Esophagus muscularis mucosa (tissue), 4 donors: ENCODE data around the gene PPIAL4G. TPM values are rescaled to one million over a fixed set of nuclear protein-coding genes. Genes with fewer than 3 reads are reported as not detected.
A peak's percentile ranks its signal among the peaks of the same experiment; 100 is the strongest.
"Not testable (repeated sequence)": the region's sequence is repeated elsewhere in the genome, so short reads cannot be mapped to it uniquely, and the experiment has no call there.

Experiments
- DNase-seq: peaks from one replicate; pipeline ENCODE4 v3.0.0-alpha.2; 2017; ENCODE audit errors: extremely low spot score
- H3K27ac ChIP-seq, 4 donors: fragments of 200-600 bp; sonication (generic); replicated peaks in 1 of 4; 1 replicate in 3 of 4; 2 replicates in 1 of 4; pipeline ENCODE4 v1.5.1; 2016 to 2019; ENCODE audit warnings: mild to moderate bottlenecking in 1 of 4
- H3K27me3 ChIP-seq, 4 donors: fragments of 200-600 bp; sonication (generic); one replicate each; pipeline versions ENCODE4 v1.5.1 to v1.6.0; 2016 to 2019
- H3K36me3 ChIP-seq, 4 donors: fragments of 200-600 bp; sonication (generic); one replicate each; pipeline ENCODE4 v1.5.1; 2016 to 2019
- H3K4me1 ChIP-seq, 4 donors: fragments of 200-600 bp; sonication (generic); one replicate each; pipeline ENCODE4 v1.5.1; 2016 to 2019
- H3K4me3 ChIP-seq, 4 donors: fragments of 200-600 bp; sonication (generic); 1 replicate in 2 of 4; 2 replicates in 2 of 4; pipeline ENCODE4 v1.5.1; 2016 to 2019; ENCODE audit warnings: mild to moderate bottlenecking in 4 of 4, moderate library complexity in 1 of 4
- H3K9me3 ChIP-seq, 4 donors: fragments of 200-600 bp; sonication (generic); 1 replicate in 3 of 4; 2 replicates in 1 of 4; pipeline ENCODE4 v1.5.1; 2016 to 2019
- EP300 ChIP-seq: sonication (generic); formaldehyde crosslinking; IDR thresholded peaks from one replicate; pipeline ENCODE4 v1.6.1; 2017; ENCODE audit warnings: antibody characterized with exemption
- POLR2A ChIP-seq: fragments of 450-650 bp; IDR thresholded peaks from one replicate; pipeline ENCODE4 v1.6.1; 2017; ENCODE audit warnings: antibody characterized with exemption, moderate library complexity, mild to moderate bottlenecking, low read depth
- POLR2AphosphoS5 ChIP-seq, 2 donors: sonication (generic); formaldehyde crosslinking; IDR thresholded peaks; one replicate each; pipeline ENCODE4 v1.6.1; 2017; ENCODE audit warnings: antibody characterized with exemption in 2 of 2
- WGBS: methylation state at CpG from one replicate; pipeline ENCODE4 v1.1.5; 2018; 5-methylcytosine and 5-hydroxymethylcytosine counted together
- intact Hi-C: fragments of 100-400 bp; cut with DNase I; formaldehyde crosslinking; loops from one replicate; pipeline ENCODE4 v1.15.1; 2023
- total RNA-seq, 4 donors: library from RNA; depleted of rRNA; stranded (reverse); fragments of >200 nt; gene quantifications; one replicate each; pipeline versions ENCODE4 v1.1.0 to v1.2.1, GENCODE V29; 2016
- TF ChIP-seq, protein P1 (sequence below), 3 experiments: fragments of 200-600 bp in 2 of 3; fragments of 450-650 bp in 1 of 3; sonication (generic) in 2 of 3; IDR thresholded peaks; one replicate each; pipeline ENCODE4 v1.5.1; 2017 to 2019; ENCODE audit warnings: antibody characterized with exemption in 3 of 3, mild to moderate bottlenecking in 2 of 3, moderate library complexity in 1 of 3

Gene PPIAL4G
- total RNA-seq, 4 donors from 2014 or later, result not detected

DNA sequence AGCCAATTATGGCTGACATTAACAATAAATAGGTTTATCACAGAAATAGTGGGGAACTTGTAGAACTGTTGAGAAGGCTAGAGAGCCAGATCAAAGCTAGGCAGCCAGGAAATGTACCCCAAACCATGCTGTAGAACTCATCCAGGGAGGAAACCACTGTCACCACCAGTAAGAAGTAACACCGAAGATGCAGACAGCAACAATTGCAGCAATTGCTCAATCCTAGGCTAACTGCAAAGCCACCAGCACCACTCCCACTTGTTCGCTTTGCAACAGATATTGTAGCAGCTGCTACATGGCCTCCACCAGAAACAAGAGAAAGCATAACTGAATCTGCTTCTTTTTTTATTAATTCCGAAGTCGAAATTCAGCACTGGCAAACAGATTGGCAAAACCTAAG lies 2.0 kb downstream of the PPIAL4G start:
- H3K27me3 ChIP-seq, H3K27ac ChIP-seq, H3K9me3 ChIP-seq, H3K4me3 ChIP-seq, H3K4me1 ChIP-seq, intact Hi-C loops, DNase-seq, H3K36me3 ChIP-seq: not testable (repeated sequence)
- WGBS, result no CpG with 5 or more reads among the region's 4 CpGs

DNA sequence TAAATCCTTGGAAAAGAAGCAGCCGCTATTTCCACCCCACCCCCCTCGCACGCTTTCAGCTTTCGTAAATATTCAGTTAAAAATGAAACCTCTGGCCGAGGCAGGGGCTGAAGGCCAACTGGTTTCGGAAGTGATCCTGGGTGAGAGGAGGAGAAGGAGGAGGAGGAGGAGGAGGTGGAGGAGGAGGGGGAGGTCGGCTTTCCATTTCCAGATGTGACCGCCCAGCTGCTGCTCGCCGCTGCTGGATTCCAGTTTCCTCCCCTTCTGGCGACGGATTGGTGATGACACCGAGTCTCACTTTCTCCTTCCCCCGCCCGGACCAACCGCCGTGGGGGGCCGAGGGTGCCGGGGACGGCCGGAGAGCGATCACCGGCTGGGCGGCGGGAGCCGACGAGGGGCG lies 23.4 kb downstream of the PPIAL4G start:
- H3K9me3 ChIP-seq, intact Hi-C loops, H3K36me3 ChIP-seq, H3K4me1 ChIP-seq, DNase-seq, H3K27me3 ChIP-seq: not testable (repeated sequence)
- peak overlapping the region; percentile 66 to 83 (median 67) for H3K4me3 ChIP-seq
- TF ChIP-seq POLR2AphosphoS5 (IDR thresholded peaks at IDR 0.05), result peak in 1 of 2 donors; percentile 29
- H3K27ac ChIP-seq, result peak overlapping the region; percentile 82 to 88 (median 86)
- 0% methylated on average over 8 of the region's 28 CpGs for WGBS

DNA sequence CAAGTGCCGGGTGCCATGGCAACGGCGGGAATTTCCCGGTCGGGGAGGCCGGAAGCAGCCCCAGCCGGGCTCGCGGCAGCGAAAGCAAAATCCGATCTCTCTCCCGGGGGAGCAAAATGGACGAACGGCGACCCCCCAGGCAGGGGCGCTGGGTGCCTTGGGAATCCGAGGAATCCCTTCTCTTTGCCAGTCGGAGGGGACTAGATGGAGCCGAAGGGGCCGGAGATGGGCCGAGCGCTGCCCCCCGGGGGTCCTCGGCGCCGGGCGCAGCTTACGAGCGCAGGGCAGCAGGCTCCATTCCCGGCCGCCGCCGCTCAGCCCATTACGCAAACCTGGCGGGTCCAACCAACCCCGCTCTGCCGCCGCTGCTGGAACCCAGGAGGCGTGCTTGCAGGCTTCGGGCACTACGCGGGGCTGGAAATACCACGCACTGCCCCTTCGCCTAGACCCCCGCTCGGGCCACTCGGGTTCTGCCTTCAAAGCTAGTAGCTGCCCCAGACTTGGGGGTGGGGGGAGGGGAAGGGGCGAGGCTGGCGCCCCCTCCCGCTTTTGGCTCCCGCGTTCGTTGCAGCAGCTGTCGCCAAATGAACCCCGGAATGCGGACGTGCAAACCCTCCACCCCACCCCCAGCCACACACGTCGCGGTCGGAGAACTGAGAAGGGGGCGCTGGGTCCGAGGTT lies 24.1 kb downstream of the PPIAL4G start:
- DNase-seq, H3K4me1 ChIP-seq, H3K27me3 ChIP-seq, H3K36me3 ChIP-seq, H3K9me3 ChIP-seq, intact Hi-C loops: not testable (repeated sequence)
- WGBS, result no CpG with 5 or more reads among the region's 63 CpGs
- Histone ChIP-seq H3K27ac (peak overlapping the region; percentile 82 to 88 (median 86)), H3K4me3 (peak overlapping the region; percentile 66 to 83 (median 67))
- peak in 1 of 2 donors; percentile 53 for TF ChIP-seq POLR2AphosphoS5 (IDR thresholded peaks at IDR 0.05)

DNA sequence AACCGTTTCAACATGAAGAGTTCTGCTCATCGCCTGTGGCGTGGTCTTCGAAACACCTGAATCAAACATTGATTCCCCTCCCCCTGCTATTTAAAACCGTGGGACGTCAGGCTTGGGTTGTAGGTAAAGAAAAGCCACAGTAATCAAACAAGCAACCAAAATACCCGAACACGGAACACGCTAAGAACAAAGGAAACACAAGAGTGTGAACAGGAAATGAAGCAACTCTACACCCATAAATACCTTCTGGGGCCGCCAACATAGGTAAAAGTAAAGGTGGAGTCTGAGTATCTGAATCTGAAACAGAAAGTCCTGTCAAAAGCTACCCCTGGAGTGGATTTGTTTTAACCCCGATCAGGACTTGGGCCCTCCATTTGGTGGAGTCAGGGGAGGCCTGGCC lies 24.7 kb downstream of the PPIAL4G start:
- 2% methylated on average over 9 of the region's 11 CpGs for WGBS
- H3K4me1 ChIP-seq, H3K9me3 ChIP-seq, H3K36me3 ChIP-seq, H3K27me3 ChIP-seq, DNase-seq, intact Hi-C loops: not testable (repeated sequence)
- Histone ChIP-seq H3K4me3 (peak overlapping the region; percentile 66 to 83 (median 67)), H3K27ac (peak overlapping the region; percentile 82 to 88 (median 86))

DNA sequence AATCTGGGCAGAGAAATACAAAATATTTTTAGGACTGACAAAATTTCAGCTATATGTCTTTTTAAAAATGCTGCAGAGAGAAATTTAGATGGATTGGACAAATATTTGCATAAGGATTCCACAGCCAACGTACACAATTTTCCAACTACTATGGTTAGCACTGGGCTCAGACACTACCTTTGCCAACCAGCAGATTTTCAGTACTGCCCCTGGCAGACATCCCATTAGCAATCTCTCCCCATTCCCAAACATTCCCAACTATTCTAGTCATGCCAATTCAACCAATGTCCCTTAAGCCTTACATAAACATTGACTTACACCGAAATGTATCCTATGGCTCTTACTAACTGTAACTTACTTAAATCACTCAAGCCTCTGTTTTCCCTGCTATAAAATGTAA lies 30.3 kb downstream of the PPIAL4G start:
- H3K27ac ChIP-seq, H3K27me3 ChIP-seq, H3K9me3 ChIP-seq, H3K4me1 ChIP-seq, intact Hi-C loops, H3K36me3 ChIP-seq, DNase-seq, H3K4me3 ChIP-seq: not testable (repeated sequence)
- 50% methylated on average over 1 of the region's 2 CpGs for WGBS

DNA sequence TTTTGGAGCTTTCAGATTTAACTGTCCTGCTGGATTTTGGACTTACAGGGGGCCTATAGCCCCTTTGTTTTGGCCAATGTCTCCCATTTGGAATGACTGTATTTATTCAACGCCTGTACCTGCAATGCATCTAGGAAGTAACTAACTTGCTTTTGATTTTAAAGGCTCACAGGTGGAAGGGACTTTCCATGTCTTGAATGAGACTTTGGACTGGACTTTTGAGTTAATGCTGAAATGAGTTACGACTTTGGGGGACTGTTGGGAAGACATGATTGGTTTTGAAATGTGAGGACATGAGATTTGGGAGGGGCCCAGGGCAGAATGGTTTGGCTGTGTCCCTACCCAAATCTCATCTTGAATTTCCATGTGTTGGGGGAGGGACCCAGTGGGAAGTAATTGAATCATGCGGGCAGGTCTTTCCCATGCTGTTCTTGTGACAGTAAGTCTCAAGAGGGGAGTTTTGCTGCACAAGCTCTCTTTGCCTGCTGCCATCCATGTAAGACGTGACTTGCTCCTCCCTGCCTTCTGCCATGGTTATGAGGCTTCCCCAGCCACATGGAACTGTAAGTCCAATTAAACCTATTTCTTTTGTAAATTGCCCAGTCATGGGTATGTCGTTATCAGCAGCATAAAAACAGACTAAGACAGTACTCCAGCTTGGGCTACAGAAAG lies 43.3 kb downstream of the PPIAL4G start:
- H3K9me3 ChIP-seq, H3K4me1 ChIP-seq, H3K27me3 ChIP-seq, H3K36me3 ChIP-seq, H3K4me3 ChIP-seq, H3K27ac ChIP-seq, intact Hi-C loops, DNase-seq: not testable (repeated sequence)
- 99% methylated on average over 5 of the region's 5 CpGs for WGBS

DNA sequence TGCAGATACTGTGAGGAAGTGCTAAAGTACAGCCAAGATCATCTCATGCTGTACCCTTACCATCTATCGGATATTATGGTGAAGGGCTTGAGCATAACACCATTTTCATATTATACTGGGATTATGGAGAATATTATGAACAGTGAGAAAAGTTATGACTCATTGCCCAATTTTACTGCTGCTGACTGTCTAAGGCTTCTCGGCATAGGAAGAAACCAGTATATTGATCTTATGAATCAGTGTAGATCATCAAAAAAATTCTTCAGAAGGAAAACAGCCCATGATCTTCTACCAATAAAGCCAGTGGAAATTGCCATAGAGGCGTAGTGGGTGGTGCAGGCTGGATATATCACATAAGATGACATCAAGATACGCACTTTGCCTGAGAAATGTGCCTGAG lies 47.7 kb downstream of the PPIAL4G start:
- intact Hi-C loops, result no loop called here
- no peaks in the 10 kb centered on the region for H3K9me3 ChIP-seq
- 94% methylated on average over 4 of the region's 4 CpGs for WGBS
- no peak for DNase-seq
- no peak overlapping the region for H3K27ac ChIP-seq
- no peaks in the 10 kb centered on the region for H3K27me3 ChIP-seq
- no peak overlapping the region for H3K4me3 ChIP-seq
- H3K36me3 ChIP-seq, result peaks cover 0 to 26% (median 2%) of the 10 kb centered on the region in 4 donors
- TF ChIP-seq, protein P1, sequence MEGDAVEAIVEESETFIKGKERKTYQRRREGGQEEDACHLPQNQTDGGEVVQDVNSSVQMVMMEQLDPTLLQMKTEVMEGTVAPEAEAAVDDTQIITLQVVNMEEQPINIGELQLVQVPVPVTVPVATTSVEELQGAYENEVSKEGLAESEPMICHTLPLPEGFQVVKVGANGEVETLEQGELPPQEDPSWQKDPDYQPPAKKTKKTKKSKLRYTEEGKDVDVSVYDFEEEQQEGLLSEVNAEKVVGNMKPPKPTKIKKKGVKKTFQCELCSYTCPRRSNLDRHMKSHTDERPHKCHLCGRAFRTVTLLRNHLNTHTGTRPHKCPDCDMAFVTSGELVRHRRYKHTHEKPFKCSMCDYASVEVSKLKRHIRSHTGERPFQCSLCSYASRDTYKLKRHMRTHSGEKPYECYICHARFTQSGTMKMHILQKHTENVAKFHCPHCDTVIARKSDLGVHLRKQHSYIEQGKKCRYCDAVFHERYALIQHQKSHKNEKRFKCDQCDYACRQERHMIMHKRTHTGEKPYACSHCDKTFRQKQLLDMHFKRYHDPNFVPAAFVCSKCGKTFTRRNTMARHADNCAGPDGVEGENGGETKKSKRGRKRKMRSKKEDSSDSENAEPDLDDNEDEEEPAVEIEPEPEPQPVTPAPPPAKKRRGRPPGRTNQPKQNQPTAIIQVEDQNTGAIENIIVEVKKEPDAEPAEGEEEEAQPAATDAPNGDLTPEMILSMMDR (IDR thresholded peaks at IDR 0.05), result no peak
- TF ChIP-seq EP300 (no peak), POLR2A (no peak), POLR2AphosphoS5 (IDR thresholded peaks at IDR 0.05) (no peak)
- H3K4me1 ChIP-seq, result peaks cover 0 to 11% (median 5%) of the 10 kb centered on the region in 4 donors

DNA sequence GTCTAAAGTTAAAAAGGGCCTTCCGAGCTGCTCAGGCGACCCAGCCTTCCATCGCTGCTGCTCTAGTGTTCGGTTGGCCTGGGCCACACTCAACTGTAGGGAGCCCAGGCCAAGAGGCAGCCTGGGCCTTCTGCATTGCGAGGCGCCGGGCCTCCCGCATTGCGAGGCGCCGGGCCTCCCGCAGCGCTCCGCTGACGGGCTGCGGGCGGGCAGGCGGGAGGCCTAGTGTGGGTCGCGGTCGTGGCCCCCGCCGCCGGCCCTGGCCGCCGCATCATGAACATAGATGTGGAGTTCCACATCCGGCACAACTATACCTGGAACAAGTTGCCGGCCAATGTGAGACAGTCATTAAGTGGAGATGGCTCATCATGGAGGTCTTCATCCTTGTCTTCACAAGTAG lies 48.3 kb downstream of the PPIAL4G start:
- WGBS, result 93% methylated on average over 10 of the region's 28 CpGs
- no peaks in the 10 kb centered on the region for H3K9me3 ChIP-seq
- H3K27me3 ChIP-seq, result no peaks in the 10 kb centered on the region
- H3K4me1 ChIP-seq, result peaks cover 0 to 11% (median 5%) of the 10 kb centered on the region in 4 donors
- intact Hi-C loops, result no loop called here
- H3K36me3 ChIP-seq, result peaks cover 0 to 26% (median 2%) of the 10 kb centered on the region in 4 donors
- no peak overlapping the region for H3K27ac ChIP-seq
- no peak overlapping the region for H3K4me3 ChIP-seq
- TF ChIP-seq, protein P1 (IDR thresholded peaks at IDR 0.05), result no peak
- TF ChIP-seq EP300 (no peak), POLR2AphosphoS5 (IDR thresholded peaks at IDR 0.05) (no peak), POLR2A (no peak)
- DNase-seq, result no peak

DNA sequence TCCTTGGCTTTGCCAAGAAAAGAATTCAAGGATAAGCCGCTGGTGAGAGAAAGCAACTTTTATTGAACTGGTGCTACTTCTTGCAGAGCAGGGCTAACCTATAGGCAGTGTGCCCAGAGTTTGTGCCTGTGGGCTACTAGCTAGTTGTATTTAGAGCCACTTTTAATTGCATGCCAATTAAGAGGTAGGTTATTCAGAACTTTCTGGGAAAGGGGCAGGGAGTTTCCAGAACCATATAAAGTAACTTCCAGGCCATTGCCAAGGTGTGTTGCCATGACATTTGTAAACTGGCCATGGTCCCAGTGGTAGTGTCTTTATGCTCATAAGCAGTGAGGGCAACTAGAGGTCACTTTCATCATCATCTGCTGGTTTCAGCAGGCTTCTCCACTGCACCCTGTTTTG lies 50.2 kb downstream of the PPIAL4G start:
- H3K9me3 ChIP-seq, H3K4me3 ChIP-seq, H3K27me3 ChIP-seq, H3K27ac ChIP-seq, intact Hi-C loops, DNase-seq: not testable (repeated sequence)
- WGBS, result 100% methylated on average over 1 of the region's 1 CpG
- peaks cover 0 to 11% (median 5%) of the 10 kb centered on the region in 4 donors for H3K4me1 ChIP-seq
- H3K36me3 ChIP-seq, result peaks cover 0 to 38% (median 2%) of the 10 kb centered on the region in 4 donors
